Measurements from ENCODE around the gene OR52I1. TPM values are rescaled to one million over a fixed set of nuclear protein-coding genes. Genes with fewer than 3 reads are reported as not detected.

The OR52I1 gene
- total RNA-seq, 1 experiment from 2014 or later = not detected

GRCh38 chr11:4605057-4605456 is 11.2 kb downstream of the OR52I1 start:
- BruUV-seq (replicated peaks) = no TSS peak
- Histone ChIP-seq H4K20me1 (ENCODE audit: insufficient read depth) (no peaks in the 10 kb centered on the region), H3K4me2 (ENCODE audit: low read length) (no peak overlapping the region), H3K9me2 (ENCODE audit: insufficient read depth) (no peaks in the 10 kb centered on the region), H2AFZ (ENCODE audit: low read depth, low read length, poor library complexity, severe bottlenecking) (no peak overlapping the region), H3K27me3 (ENCODE audit: insufficient read depth, low read length) (no peaks in the 10 kb centered on the region), H3K27ac (ENCODE audit: low read depth, low read length) (no peak overlapping the region), H3K9ac (ENCODE audit: low read length) (no peak overlapping the region), H3K9me3 (ENCODE audit: control insufficient read depth in 1 of 2, insufficient read depth in 1 of 2, low read depth in 1 of 2, low read length in 2 of 2) (no peaks in the 10 kb centered on the region), H3K79me2 (ENCODE audit: insufficient read depth, low read length) (peaks cover 4% of the 10 kb centered on the region; the same call in 1 of the 2 replicates), H3K4me3 (replicated peaks in 1 of 2; ENCODE audit: low read depth in 1 of 2, low read length in 2 of 2) (no peak overlapping the region), H3K36me3 (ENCODE audit: control insufficient read depth in 1 of 2, insufficient read depth in 2 of 2, low read length in 2 of 2) (peaks cover 0 to 5% of the 10 kb centered on the region in 2 experiments; a peak in 1 of 4 replicates), H3K4me1 (ENCODE audit: control insufficient read depth in 1 of 2, insufficient read depth in 2 of 2, low read length in 2 of 2) (peaks cover 0 to 15% of the 10 kb centered on the region in 2 experiments; a peak in 2 of 4 replicates)
- ChIA-PET POLR2A (no interaction called here), CTCF (no interaction called here), RAD21 (ENCODE audit: low non-redundant PET in 1 of 2, low total read pairs in 2 of 2, uncharacterized antibody in 2 of 2, unreplicated experiment in 2 of 2) (no interaction called here)
- no peak for DNase-seq (ENCODE audit: low read depth, low spot score)
- TF ChIP-seq EZH2 (IDR thresholded peaks at IDR 0.05) = no peak
- no peak for TF ChIP-seq CTCF (IDR thresholded peaks at IDR 0.05 in 2 of 3, conservative IDR thresholded peaks at IDR 0.05 in 1 of 3; ENCODE audit: borderline replicate concordance in 1 of 3, insufficient read depth in 1 of 3, low read depth in 2 of 3, low read length in 2 of 3)
- no peak for TF ChIP-seq CEBPB (IDR thresholded peaks at IDR 0.05; ENCODE audit: low read depth)
- no peak for TF ChIP-seq SRF (IDR thresholded peaks at IDR 0.05; ENCODE audit: low read depth)
- no peak for TF ChIP-seq SP1 (IDR thresholded peaks at IDR 0.05; ENCODE audit: low read depth)
- intact Hi-C loops (cut with micrococcal nuclease) = no loop called here
- no peak for ATAC-seq

- no peaks in the 10 kb centered on the region for H3K27me3 ChIP-seq (ENCODE audit: insufficient read depth, low read length)
- H2AFZ ChIP-seq (ENCODE audit: low read depth, low read length, poor library complexity, severe bottlenecking) = no peak overlapping the region
- ChIA-PET CTCF (interaction anchor here (1.5 to 2.9 kb wide), 2 partner anchors 419 to 424 kb away, joined by 5 to 13 read pairs; no protein-coding TSS in a partner anchor), RAD21 (ENCODE audit: low non-redundant PET in 1 of 2, low total read pairs in 2 of 2, uncharacterized antibody in 2 of 2, unreplicated experiment in 2 of 2) (no interaction called here), POLR2A (no interaction called here)
- H4K20me1 ChIP-seq (ENCODE audit: insufficient read depth) = no peaks in the 10 kb centered on the region
- no TSS peak for BruUV-seq (replicated peaks)
- no peak overlapping the region for H3K27ac ChIP-seq (ENCODE audit: low read depth, low read length)
- intact Hi-C loops (cut with micrococcal nuclease) = loop anchor here (1.0 kb wide), 1 partner anchor 419 kb away; no protein-coding TSS in a partner anchor
- H3K9me2 ChIP-seq (ENCODE audit: insufficient read depth) = no peaks in the 10 kb centered on the region
- H3K9ac ChIP-seq (ENCODE audit: low read length) = no peak overlapping the region
- peak overlapping the region; percentile 84 for H3K4me2 ChIP-seq (ENCODE audit: low read length)
- ATAC-seq (no peak), DNase-seq (ENCODE audit: low read depth, low spot score) (no peak)
- H3K4me1 ChIP-seq (ENCODE audit: control insufficient read depth in 1 of 2, insufficient read depth in 2 of 2, low read length in 2 of 2) = peaks cover 0 to 15% of the 10 kb centered on the region in 2 experiments; a peak in 2 of 4 replicates
- H3K9me3 ChIP-seq (ENCODE audit: control insufficient read depth in 1 of 2, insufficient read depth in 1 of 2, low read depth in 1 of 2, low read length in 2 of 2) = no peaks in the 10 kb centered on the region
- peak overlapping the region in 1 of 2 experiments; percentile 80; a peak in 1 of 4 replicates for H3K4me3 ChIP-seq (replicated peaks in 1 of 2; ENCODE audit: low read depth in 1 of 2, low read length in 2 of 2)
- H3K79me2 ChIP-seq (ENCODE audit: insufficient read depth, low read length) = peaks cover 4% of the 10 kb centered on the region; the same call in 1 of the 2 replicates
- H3K36me3 ChIP-seq (ENCODE audit: control insufficient read depth in 1 of 2, insufficient read depth in 2 of 2, low read length in 2 of 2) = no peaks in the 10 kb centered on the region
- TF ChIP-seq, protein P1, sequence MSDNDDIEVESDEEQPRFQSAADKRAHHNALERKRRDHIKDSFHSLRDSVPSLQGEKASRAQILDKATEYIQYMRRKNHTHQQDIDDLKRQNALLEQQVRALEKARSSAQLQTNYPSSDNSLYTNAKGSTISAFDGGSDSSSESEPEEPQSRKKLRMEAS (IDR thresholded peaks at IDR 0.05) = no peak
- TF ChIP-seq, protein P2, sequence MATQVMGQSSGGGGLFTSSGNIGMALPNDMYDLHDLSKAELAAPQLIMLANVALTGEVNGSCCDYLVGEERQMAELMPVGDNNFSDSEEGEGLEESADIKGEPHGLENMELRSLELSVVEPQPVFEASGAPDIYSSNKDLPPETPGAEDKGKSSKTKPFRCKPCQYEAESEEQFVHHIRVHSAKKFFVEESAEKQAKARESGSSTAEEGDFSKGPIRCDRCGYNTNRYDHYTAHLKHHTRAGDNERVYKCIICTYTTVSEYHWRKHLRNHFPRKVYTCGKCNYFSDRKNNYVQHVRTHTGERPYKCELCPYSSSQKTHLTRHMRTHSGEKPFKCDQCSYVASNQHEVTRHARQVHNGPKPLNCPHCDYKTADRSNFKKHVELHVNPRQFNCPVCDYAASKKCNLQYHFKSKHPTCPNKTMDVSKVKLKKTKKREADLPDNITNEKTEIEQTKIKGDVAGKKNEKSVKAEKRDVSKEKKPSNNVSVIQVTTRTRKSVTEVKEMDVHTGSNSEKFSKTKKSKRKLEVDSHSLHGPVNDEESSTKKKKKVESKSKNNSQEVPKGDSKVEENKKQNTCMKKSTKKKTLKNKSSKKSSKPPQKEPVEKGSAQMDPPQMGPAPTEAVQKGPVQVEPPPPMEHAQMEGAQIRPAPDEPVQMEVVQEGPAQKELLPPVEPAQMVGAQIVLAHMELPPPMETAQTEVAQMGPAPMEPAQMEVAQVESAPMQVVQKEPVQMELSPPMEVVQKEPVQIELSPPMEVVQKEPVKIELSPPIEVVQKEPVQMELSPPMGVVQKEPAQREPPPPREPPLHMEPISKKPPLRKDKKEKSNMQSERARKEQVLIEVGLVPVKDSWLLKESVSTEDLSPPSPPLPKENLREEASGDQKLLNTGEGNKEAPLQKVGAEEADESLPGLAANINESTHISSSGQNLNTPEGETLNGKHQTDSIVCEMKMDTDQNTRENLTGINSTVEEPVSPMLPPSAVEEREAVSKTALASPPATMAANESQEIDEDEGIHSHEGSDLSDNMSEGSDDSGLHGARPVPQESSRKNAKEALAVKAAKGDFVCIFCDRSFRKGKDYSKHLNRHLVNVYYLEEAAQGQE (IDR thresholded peaks at IDR 0.05; ENCODE audit: low read depth) = no peak
- no peak for TF ChIP-seq ZBTB33 (IDR thresholded peaks at IDR 0.05; ENCODE audit: extremely low read depth, insufficient replicate concordance, low read length)
- TF ChIP-seq ELF1 (IDR thresholded peaks at IDR 0.05; ENCODE audit: borderline replicate concordance, low read depth) = no peak
- no peak for TF ChIP-seq CBX3 (IDR thresholded peaks at IDR 0.05; ENCODE audit: low read depth)
- no peak for TF ChIP-seq CEBPB (IDR thresholded peaks at IDR 0.05; ENCODE audit: low read depth)
Observed at GRCh38 chr11:4606231-4607015, 12.6 kb downstream of the OR52I1 start.

Measured in HCT116 (cell line).